Activated CD4-positive, alpha-beta memory T cell treated with anti-CD3 and anti-CD28 coated beads for 36 hours (primary cell): Measurements from ENCODE around the gene ITGA4. TPM values are rescaled to one million over a fixed set of nuclear protein-coding genes. Genes with fewer than 3 reads are reported as not detected.
A peak's percentile ranks its signal among the peaks of the same experiment; 100 is the strongest.
"Not testable (repeated sequence)": the region's sequence is repeated elsewhere in the genome, so short reads cannot be mapped to it uniquely, and the experiment has no call there.

Experiments
- CTCF ChIA-PET: fragments of 350-600 bp; sonication (Branson Sonifier 250); formaldehyde crosslinking; loops from one replicate; lab custom pipeline; 2021; ENCODE audit warnings: antibody characterized with exemption, inconsistent platforms; lab: Charles Lee
- POLR2A ChIA-PET: fragments of 350-600 bp; sonication (Branson Sonifier 250); formaldehyde crosslinking; loops from one replicate; lab custom pipeline; 2021; ENCODE audit warnings: antibody characterized with exemption; lab: Charles Lee
- DNase-seq: peaks from one replicate; pipeline ENCODE4 v3.0.0-alpha.2; 2020
- H3K27ac Mint-ChIP-seq: one replicate; pipeline ENCODE4 v1.8.0; 2021; ENCODE audit warnings: mixed read lengths
- H3K27me3 Mint-ChIP-seq: one replicate; pipeline ENCODE4 v1.8.0; 2021; ENCODE audit warnings: mixed read lengths
- H3K36me3 Mint-ChIP-seq: one replicate; pipeline ENCODE4 v1.8.0; 2021; ENCODE audit warnings: mixed read lengths
- H3K4me1 Mint-ChIP-seq: one replicate; pipeline ENCODE4 v1.8.0; 2021; ENCODE audit warnings: low read depth, mixed read lengths
- H3K4me3 Mint-ChIP-seq: one replicate; pipeline ENCODE4 v1.8.0; 2021; ENCODE audit warnings: mild to moderate bottlenecking, mixed read lengths
- H3K9me3 Mint-ChIP-seq: one replicate; pipeline ENCODE4 v1.8.0; 2021; ENCODE audit warnings: mixed read lengths
- intact Hi-C: fragments of 100-400 bp; cut with micrococcal nuclease; formaldehyde crosslinking; loops from one replicate; pipeline ENCODE4 v1.15.1; 2023
- total RNA-seq, 2 experiments: library from RNA; stranded (reverse); gene quantifications; one replicate each; pipeline ENCODE4 v1.2.3, GENCODE V29; 2021

The ITGA4 gene
- total RNA-seq, 2 experiments from 2014 or later, result 46.5 to 51.2 TPM

GRCh38 chr2:181438261-181438660 is 18.9 kb upstream of the ITGA4 start:
- no peak overlapping the region for H3K4me3 Mint-ChIP-seq
- H3K9me3 Mint-ChIP-seq, result no peaks in the 10 kb centered on the region
- peak; percentile 44 for DNase-seq
- intact Hi-C loops, result loop anchor here (1.0 kb wide), 1 partner anchor 18 kb away; no protein-coding TSS in a partner anchor
- H3K4me1 Mint-ChIP-seq, result peaks cover 19% of the 10 kb centered on the region
- H3K36me3 Mint-ChIP-seq, result no peaks in the 10 kb centered on the region
- no peaks in the 10 kb centered on the region for H3K27me3 Mint-ChIP-seq
- CTCF ChIA-PET, result interaction anchor here (0.7 to 2.1 kb wide), 4 partner anchors 15 to 28 kb away, joined by 3 to 6 read pairs (median 5); no protein-coding TSS in a partner anchor
- H3K27ac Mint-ChIP-seq, result no peak overlapping the region
- POLR2A ChIA-PET, result interaction anchor here (1.0 kb wide), 1 partner anchor 18 kb away, joined by 3 read pairs; no protein-coding TSS in a partner anchor

DNA sequence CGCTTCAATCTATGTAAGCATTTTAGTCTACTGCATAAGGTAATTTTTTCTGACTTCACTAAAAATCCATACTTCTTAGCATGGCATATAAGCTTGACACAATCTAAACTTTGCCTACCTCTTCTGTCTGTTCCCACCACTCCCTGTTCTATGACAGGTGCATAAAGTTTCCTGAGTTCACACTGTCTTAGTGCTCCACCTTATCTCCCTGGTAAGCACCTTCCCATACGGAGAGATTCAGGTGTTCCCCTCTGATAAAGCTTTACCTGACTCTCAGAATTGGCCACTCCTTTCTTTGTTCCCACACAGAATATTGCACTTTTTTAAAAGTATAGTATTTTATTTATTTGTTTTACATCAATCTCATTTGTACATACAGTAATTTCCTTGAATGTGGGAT is 16.8 kb upstream of the ITGA4 start:
- intact Hi-C loops, result no loop called here
- no peaks in the 10 kb centered on the region for H3K9me3 Mint-ChIP-seq
- no peak overlapping the region for H3K27ac Mint-ChIP-seq
- no peak overlapping the region for H3K4me3 Mint-ChIP-seq
- no peaks in the 10 kb centered on the region for H3K27me3 Mint-ChIP-seq
- DNase-seq, result no peak
- ChIA-PET POLR2A (no interaction called here), CTCF (interaction anchor here (1.0 to 2.1 kb wide), 3 partner anchors 9 to 26 kb away, joined by 3 to 6 read pairs (median 3); no protein-coding TSS in a partner anchor)
- peaks cover 26% of the 10 kb centered on the region for H3K4me1 Mint-ChIP-seq
- no peaks in the 10 kb centered on the region for H3K36me3 Mint-ChIP-seq

GRCh38 chr2:181440919-181441318 is 16.3 kb upstream of the ITGA4 start:
- Mint-ChIP-seq H3K27me3 (no peaks in the 10 kb centered on the region), H3K4me3 (no peak overlapping the region), H3K36me3 (no peaks in the 10 kb centered on the region), H3K9me3 (no peaks in the 10 kb centered on the region), H3K27ac (no peak overlapping the region), H3K4me1 (peaks cover 26% of the 10 kb centered on the region)
- ChIA-PET POLR2A (no interaction called here), CTCF (interaction anchor here (1.7 kb wide), 1 partner anchor 275 kb away, joined by 5 read pairs; no protein-coding TSS in a partner anchor)
- no peak for DNase-seq
- intact Hi-C loops, result no loop called here

DNA sequence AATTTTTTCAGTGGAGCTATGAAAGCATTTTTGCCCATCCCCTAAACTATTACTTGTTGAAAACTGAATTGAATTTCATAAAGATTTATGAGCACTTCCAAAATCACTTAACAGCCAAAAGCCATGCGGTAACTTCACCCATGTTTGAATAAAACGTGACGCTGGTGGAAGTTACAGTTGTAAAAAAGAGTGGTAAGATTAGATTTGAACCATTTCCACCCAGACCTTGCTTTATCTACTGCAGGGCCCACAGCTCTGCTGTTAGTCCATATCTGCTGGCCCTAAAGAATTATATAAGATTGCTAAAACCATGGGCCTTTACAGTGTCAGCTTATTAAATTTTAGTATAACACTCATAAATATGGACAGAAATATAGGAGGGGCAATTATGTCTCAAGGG is 15.5 kb upstream of the ITGA4 start:
- Mint-ChIP-seq H3K27ac (no peak overlapping the region), H3K36me3 (no peaks in the 10 kb centered on the region), H3K27me3 (no peaks in the 10 kb centered on the region), H3K9me3 (no peaks in the 10 kb centered on the region), H3K4me3 (no peak overlapping the region), H3K4me1 (peaks cover 26% of the 10 kb centered on the region)
- intact Hi-C loops, result no loop called here
- CTCF ChIA-PET, result interaction anchor here (1.6 to 1.7 kb wide), 2 partner anchors 13 to 274 kb away, joined by 5 read pairs; no protein-coding TSS in a partner anchor
- DNase-seq, result no peak
- POLR2A ChIA-PET, result no interaction called here

- DNase-seq, result no peak
- Mint-ChIP-seq H3K27me3 (no peaks in the 10 kb centered on the region), H3K36me3 (no peaks in the 10 kb centered on the region), H3K27ac (no peak overlapping the region), H3K4me1 (peaks cover 9% of the 10 kb centered on the region), H3K9me3 (no peaks in the 10 kb centered on the region), H3K4me3 (no peak overlapping the region)
- intact Hi-C loops, result no loop called here
- POLR2A ChIA-PET, result no interaction called here
- CTCF ChIA-PET, result no interaction called here
Observed at GRCh38 chr2:181444654-181445053, 12.5 kb upstream of the ITGA4 start.

GRCh38 chr2:181446985-181447384 is 10.2 kb upstream of the ITGA4 start:
- no peaks in the 10 kb centered on the region for H3K9me3 Mint-ChIP-seq
- no peaks in the 10 kb centered on the region for H3K36me3 Mint-ChIP-seq
- intact Hi-C loops, result no loop called here
- POLR2A ChIA-PET, result no interaction called here
- CTCF ChIA-PET, result interaction anchor here (0.6 kb wide), 1 partner anchor 388 kb away, joined by 3 read pairs; no protein-coding TSS in a partner anchor
- no peak overlapping the region for H3K27ac Mint-ChIP-seq
- peaks cover 9% of the 10 kb centered on the region for H3K4me1 Mint-ChIP-seq
- DNase-seq, result no peak
- H3K27me3 Mint-ChIP-seq, result no peaks in the 10 kb centered on the region
- no peak overlapping the region for H3K4me3 Mint-ChIP-seq

DNA sequence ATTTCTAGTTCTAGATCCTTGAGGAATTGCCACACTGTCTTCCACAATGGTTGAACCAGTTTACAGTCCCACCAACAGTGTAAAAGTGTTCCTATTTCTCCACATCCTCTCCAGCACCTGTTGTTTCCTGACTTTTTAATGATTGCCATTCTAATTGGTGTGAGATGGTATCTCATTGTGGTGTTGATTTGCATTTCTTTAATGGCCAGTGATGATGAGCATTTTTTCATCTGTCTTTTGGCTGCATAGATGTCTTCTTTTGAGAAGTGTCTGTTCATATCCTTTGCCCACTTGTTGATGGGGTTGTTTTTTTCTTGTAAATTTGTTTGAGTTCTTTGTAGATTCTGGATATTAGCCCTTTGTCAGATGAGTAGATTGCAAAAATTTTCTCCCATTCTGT is 7.9 kb upstream of the ITGA4 start:
- CTCF ChIA-PET, H3K36me3 Mint-ChIP-seq, H3K27ac Mint-ChIP-seq, H3K4me1 Mint-ChIP-seq, H3K27me3 Mint-ChIP-seq, H3K4me3 Mint-ChIP-seq, DNase-seq, intact Hi-C loops, H3K9me3 Mint-ChIP-seq, POLR2A ChIA-PET: not testable (repeated sequence)

GRCh38 chr2:181454686-181455450 is 2.3 kb upstream of the ITGA4 start:
- peak overlapping the region; percentile 97 for H3K27ac Mint-ChIP-seq
- H3K4me3 Mint-ChIP-seq, result peak overlapping the region; percentile 88
- ChIA-PET POLR2A (interaction anchor here (0.8 to 1.2 kb wide), 2 partner anchors 141 to 145 kb away, joined by 3 to 4 read pairs; no protein-coding TSS in a partner anchor), CTCF (interaction anchor here (0.8 to 5.6 kb wide), 6 partner anchors 12 to 350 kb away, joined by 3 to 55 read pairs (median 5); no protein-coding TSS in a partner anchor)
- no peak for DNase-seq
- H3K4me1 Mint-ChIP-seq, result peaks cover 34% of the 10 kb centered on the region
- H3K36me3 Mint-ChIP-seq, result peaks cover 18% of the 10 kb centered on the region
- intact Hi-C loops, result loop anchor here (5.0 kb wide), 3 partner anchors 33 to 437 kb away; partner anchors contain the start of gene ITPRID2
- H3K9me3 Mint-ChIP-seq, result no peaks in the 10 kb centered on the region
- H3K27me3 Mint-ChIP-seq, result no peaks in the 10 kb centered on the region

- ChIA-PET POLR2A (interaction anchor here (0.9 to 3.9 kb wide), 13 partner anchors 10 to 351 kb away, joined by 3 to 23 read pairs (median 4); no protein-coding TSS in a partner anchor), CTCF (interaction anchor here (0.5 to 5.6 kb wide), 20 partner anchors 11 to 476 kb away, joined by 3 to 55 read pairs (median 5); partner anchors contain the start of gene UBE2E3)
- Mint-ChIP-seq H3K4me1 (peaks cover 47% of the 10 kb centered on the region), H3K27me3 (no peaks in the 10 kb centered on the region), H3K27ac (peak overlapping the region; percentile 97), H3K4me3 (peak overlapping the region; percentile 88), H3K36me3 (peaks cover 22% of the 10 kb centered on the region), H3K9me3 (no peaks in the 10 kb centered on the region)
- DNase-seq, result peak; percentile 81
- intact Hi-C loops, result loop anchor here (1.0 to 5.0 kb wide), 6 partner anchors 8 to 436 kb away; partner anchors contain the start of gene ITPRID2
Observed at GRCh38 chr2:181456660-181457120, 496 bp upstream of the ITGA4 start.

DNA sequence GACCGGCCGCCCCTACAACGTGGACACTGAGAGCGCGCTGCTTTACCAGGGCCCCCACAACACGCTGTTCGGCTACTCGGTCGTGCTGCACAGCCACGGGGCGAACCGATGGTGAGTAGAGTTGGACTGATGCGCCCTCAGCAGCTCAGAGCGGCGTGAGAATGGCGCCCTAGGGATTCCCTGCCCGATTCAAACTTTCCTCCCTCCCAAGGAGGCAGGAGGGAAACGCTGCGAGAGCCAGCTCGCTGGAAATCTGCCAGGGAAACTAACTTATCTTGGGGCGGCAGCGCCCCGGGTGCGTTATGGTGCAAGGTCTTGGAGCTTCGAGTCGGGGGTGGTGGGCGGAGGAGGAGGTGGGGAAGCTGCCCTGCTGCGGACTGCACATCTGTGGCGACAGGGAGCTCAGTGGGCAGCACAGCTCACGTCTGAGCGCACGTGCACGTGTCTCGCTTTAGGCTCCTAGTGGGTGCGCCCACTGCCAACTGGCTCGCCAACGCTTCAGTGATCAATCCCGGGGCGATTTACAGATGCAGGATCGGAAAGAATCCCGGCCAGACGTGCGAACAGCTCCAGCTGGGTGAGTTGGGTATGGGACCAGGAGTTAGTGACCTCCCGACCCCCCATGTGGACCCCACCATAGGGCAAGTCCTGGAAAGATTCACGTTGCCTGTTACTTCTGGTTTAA is 697 bp downstream of the ITGA4 start:
- peak; percentile 75 for DNase-seq
- ChIA-PET POLR2A (interaction anchor here (0.8 to 3.9 kb wide), 17 partner anchors 9 to 478 kb away, joined by 3 to 23 read pairs (median 4); no protein-coding TSS in a partner anchor), CTCF (interaction anchor here (0.7 to 5.6 kb wide), 23 partner anchors 10 to 374 kb away, joined by 3 to 55 read pairs (median 5); no protein-coding TSS in a partner anchor)
- no peaks in the 10 kb centered on the region for H3K27me3 Mint-ChIP-seq
- H3K27ac Mint-ChIP-seq, result peak overlapping the region; percentile 97
- intact Hi-C loops, result loop anchor here (1.0 to 5.0 kb wide), 7 partner anchors 28 to 434 kb away; partner anchors contain the start of gene ITPRID2
- H3K36me3 Mint-ChIP-seq, result peaks cover 22% of the 10 kb centered on the region
- no peaks in the 10 kb centered on the region for H3K9me3 Mint-ChIP-seq
- peaks cover 57% of the 10 kb centered on the region for H3K4me1 Mint-ChIP-seq
- peak overlapping the region; percentile 88 for H3K4me3 Mint-ChIP-seq

DNA sequence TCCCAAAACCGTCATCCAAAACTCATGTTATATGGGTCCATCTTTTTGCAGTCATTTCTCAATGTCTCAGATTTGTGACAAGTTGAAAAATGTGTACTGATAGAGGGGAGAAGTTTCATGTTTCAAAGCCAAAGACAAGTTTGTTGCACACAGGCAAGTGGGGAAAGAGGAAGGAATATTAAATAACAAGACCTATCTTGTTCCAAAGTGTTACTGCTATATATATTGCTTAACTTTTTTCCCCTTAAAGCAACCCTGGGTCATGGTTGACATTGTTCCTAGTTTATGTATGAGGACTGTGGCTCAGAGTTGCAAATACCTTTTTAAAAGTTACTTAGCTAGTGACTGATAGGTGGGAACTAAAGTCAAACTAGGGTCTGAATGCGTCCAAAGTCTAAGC is 1.7 kb downstream of the ITGA4 start:
- H3K27ac Mint-ChIP-seq, result peak overlapping the region; percentile 97
- intact Hi-C loops, result loop anchor here (1.0 to 5.0 kb wide), 6 partner anchors 37 to 433 kb away; partner anchors contain the start of gene ITPRID2
- H3K4me3 Mint-ChIP-seq, result peak overlapping the region; percentile 88
- ChIA-PET CTCF (interaction anchor here (0.7 to 5.6 kb wide), 4 partner anchors 9 to 354 kb away, joined by 3 to 55 read pairs (median 26); no protein-coding TSS in a partner anchor), POLR2A (interaction anchor here (0.9 to 3.9 kb wide), 3 partner anchors 150 to 353 kb away, joined by 4 to 23 read pairs (median 5); no protein-coding TSS in a partner anchor)
- DNase-seq, result no peak
- peaks cover 22% of the 10 kb centered on the region for H3K36me3 Mint-ChIP-seq
- no peaks in the 10 kb centered on the region for H3K9me3 Mint-ChIP-seq
- H3K27me3 Mint-ChIP-seq, result no peaks in the 10 kb centered on the region
- peaks cover 66% of the 10 kb centered on the region for H3K4me1 Mint-ChIP-seq
